GM23338 (cell line): ENCODE measurements around the gene CRYAB. TPM values are rescaled to one million over a fixed set of nuclear protein-coding genes. Genes with fewer than 3 reads are reported as not detected.
A peak's percentile ranks its signal among the peaks of the same experiment; 100 is the strongest.

Experiments used
- ATAC-seq: fragments of 200-7000 bp; cut with Tn5 transposase; 3 replicates; pipeline ENCODE4 v1.9.1; 2020
- DNase-seq: peaks from one replicate; pipeline ENCODE4 v3.0.0-alpha.2; 2015; ENCODE audit warnings: low spot score
- H2AFZ ChIP-seq: fragments of 200-600 bp; sonication (generic); 2 replicates; pipeline ENCODE4 v1.8.0; 2016; ENCODE audit warnings: antibody characterized with exemption, mild to moderate bottlenecking, moderate library complexity
- H3F3A ChIP-seq: fragments of 200-600 bp; sonication (generic); replicated peaks from 2 replicates; pipeline ENCODE4 v1.8.0; 2017; ENCODE audit warnings: antibody characterized with exemption, mixed run types, low read depth
- H3K27ac ChIP-seq: fragments of 200-600 bp; sonication (generic); 2 replicates; pipeline ENCODE4 v1.6.1; 2016; ENCODE audit warnings: low read depth
- H3K27me3 ChIP-seq: fragments of 200-600 bp; sonication (generic); 2 replicates; pipeline ENCODE4 v1.8.0; 2016; ENCODE audit warnings: mild to moderate bottlenecking, mixed run types, moderate library complexity; ENCODE audit not compliant: insufficient read depth
- H3K36me3 ChIP-seq: fragments of 200-600 bp; sonication (generic); 2 replicates; pipeline ENCODE4 v1.8.0; 2016; ENCODE audit warnings: mild to moderate bottlenecking; ENCODE audit not compliant: insufficient read depth
- H3K4me1 ChIP-seq: fragments of 200-600 bp; sonication (generic); 2 replicates; pipeline ENCODE4 v1.8.0; 2016; ENCODE audit warnings: mild to moderate bottlenecking, moderate library complexity; ENCODE audit not compliant: insufficient read depth
- H3K4me2 ChIP-seq: fragments of 200-600 bp; sonication (generic); 2 replicates; pipeline ENCODE4 v1.7.1; 2017; ENCODE audit warnings: mixed run types
- H3K4me3 ChIP-seq: fragments of 200-600 bp; sonication (generic); 2 replicates; pipeline ENCODE4 v1.6.1; 2016; ENCODE audit warnings: mixed run types
- H3K79me2 ChIP-seq: fragments of 200-600 bp; sonication (generic); replicated peaks from 2 replicates; pipeline ENCODE4 v1.8.0; 2017; ENCODE audit warnings: mild to moderate bottlenecking; ENCODE audit not compliant: insufficient read depth
- H3K9me2 ChIP-seq: fragments of 200-600 bp; sonication (generic); 2 replicates; pipeline ENCODE4 v1.8.0; 2017; ENCODE audit not compliant: insufficient read depth
- H4K20me1 ChIP-seq: fragments of 200-600 bp; sonication (generic); replicated peaks from 2 replicates; pipeline ENCODE4 v1.8.0; 2017; ENCODE audit warnings: mild to moderate bottlenecking; ENCODE audit not compliant: insufficient read depth
- H3K27ac Mint-ChIP-seq: 2 replicates; pipeline ENCODE4 v1.8.0; 2020; ENCODE audit warnings: inconsistent platforms, mild to moderate bottlenecking, moderate library complexity, mixed read lengths
- H3K27me3 Mint-ChIP-seq: 3 replicates; pipeline ENCODE4 v1.8.0; 2022; ENCODE audit warnings: low read depth, mild to moderate bottlenecking, moderate library complexity, mixed read lengths, inconsistent platforms; ENCODE audit not compliant: insufficient read depth, poor library complexity
- H3K36me3 Mint-ChIP-seq: 3 replicates; pipeline ENCODE4 v1.8.0; 2021; ENCODE audit warnings: low read depth, mild to moderate bottlenecking, inconsistent platforms, moderate library complexity, mixed read lengths
- H3K4me1 Mint-ChIP-seq: 3 replicates; pipeline ENCODE4 v1.8.0; 2020; ENCODE audit warnings: mild to moderate bottlenecking, inconsistent platforms, mixed read lengths
- H3K4me3 Mint-ChIP-seq: 3 replicates; pipeline ENCODE4 v1.8.0; 2021; ENCODE audit warnings: moderate library complexity, mild to moderate bottlenecking, inconsistent platforms, mixed read lengths
- H3K9me3 Mint-ChIP-seq: 3 replicates; pipeline ENCODE4 v1.8.0; 2020; ENCODE audit warnings: moderate library complexity, mild to moderate bottlenecking, inconsistent platforms, mixed read lengths
- CREB1 ChIP-seq: fragments of 250-450 bp; sonication (Bioruptor Pico); IDR thresholded peaks from 2 replicates; pipeline ENCODE4 v1.5.0; 2020; ENCODE audit warnings: low read depth, mild to moderate bottlenecking, moderate library complexity
- ETS1 ChIP-seq: IDR thresholded peaks from 2 replicates; pipeline ENCODE4 v1.6.1; 2016; ENCODE audit warnings: antibody characterized with exemption
- NANOG ChIP-seq: IDR thresholded peaks from 2 replicates; pipeline ENCODE4 v1.6.1; 2016; ENCODE audit warnings: antibody characterized with exemption, borderline replicate concordance
- STAT1 ChIP-seq: IDR thresholded peaks from one replicate; pipeline ENCODE4 v1.6.1; 2016; ENCODE audit warnings: antibody characterized with exemption; ENCODE audit not compliant: unreplicated experiment
- ZNF331 ChIP-seq: fragments of 250-450 bp; sonication (Bioruptor Pico); IDR thresholded peaks from 2 replicates; pipeline ENCODE4 v1.5.0; 2020; ENCODE audit warnings: low read depth, mild to moderate bottlenecking, moderate library complexity
- polyA plus RNA-seq: library from polyadenylated mRNA; unstranded; fragments of >200 nt; fragmentation: Nextera tagmentation; extraction: Ambion mirVana; gene quantifications from 2 replicates; pipeline ENCODE4 v1.2.1, GENCODE V29; 2016
- total RNA-seq: library from RNA; depleted of rRNA; stranded (reverse); fragments of >200 nt; shearing (Covaris generic); gene quantifications from 2 replicates; pipeline ENCODE4 v1.2.3, GENCODE V29; 2014
- TF ChIP-seq, protein P1 (sequence below): fragments of 250-450 bp; sonication (Bioruptor Pico); IDR thresholded peaks from 2 replicates; pipeline ENCODE4 v1.5.0; 2020; ENCODE audit warnings: mild to moderate bottlenecking, moderate library complexity
- TF ChIP-seq, protein P2 (sequence below): IDR thresholded peaks from one replicate; pipeline ENCODE4 v1.6.1; 2018; ENCODE audit warnings: antibody characterized with exemption; ENCODE audit not compliant: unreplicated experiment

The CRYAB gene
- total and polyA plus RNA-seq, 2 experiments from 2014 or later: 6.1 to 9.6 TPM

DNA sequence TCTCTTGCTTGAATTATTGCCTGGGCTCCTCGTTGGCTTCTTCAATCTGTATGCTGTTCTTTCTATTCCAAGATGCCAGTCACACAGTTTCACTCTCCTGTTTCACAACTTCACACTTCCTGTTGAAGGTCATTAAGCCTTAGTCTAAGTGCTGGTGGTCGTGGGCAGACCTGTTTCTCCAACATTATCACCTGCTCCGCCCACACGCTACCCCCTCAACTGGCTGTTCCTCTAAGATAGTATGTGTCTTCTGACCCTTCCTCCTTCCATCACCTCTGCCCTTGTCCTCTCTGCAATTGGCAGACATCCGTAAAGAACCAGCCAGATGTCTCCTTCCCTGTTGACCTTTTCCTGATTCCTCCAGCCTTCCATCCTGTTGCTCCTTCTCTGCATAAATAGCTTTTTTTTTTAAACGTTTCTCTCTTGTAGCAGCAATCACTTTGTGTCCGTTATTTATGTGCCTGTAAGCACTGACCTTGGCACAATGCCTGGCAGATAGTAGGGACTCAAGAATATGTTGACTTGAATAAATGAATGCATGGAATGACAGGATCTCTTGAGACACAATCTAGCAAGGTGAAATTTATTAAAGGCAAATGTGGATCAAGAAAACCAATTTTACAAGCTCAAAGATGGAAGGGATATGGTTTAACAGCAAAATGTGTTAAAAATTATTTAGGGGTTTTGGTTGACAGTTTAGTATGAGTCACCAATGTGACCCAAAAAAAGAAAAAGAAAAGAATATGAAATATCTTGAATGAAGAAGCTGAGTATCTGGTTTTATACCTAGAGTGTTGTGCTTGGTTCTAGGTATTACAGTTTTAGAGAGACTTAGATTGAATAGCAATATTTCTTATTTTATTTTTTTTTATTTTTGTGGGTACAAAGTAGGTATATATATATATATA lies 38.2 kb upstream of the CRYAB start (continued):
- no peak for TF ChIP-seq ZNF331 (CRISPR knock-in tag)
- TF ChIP-seq, protein P1, sequence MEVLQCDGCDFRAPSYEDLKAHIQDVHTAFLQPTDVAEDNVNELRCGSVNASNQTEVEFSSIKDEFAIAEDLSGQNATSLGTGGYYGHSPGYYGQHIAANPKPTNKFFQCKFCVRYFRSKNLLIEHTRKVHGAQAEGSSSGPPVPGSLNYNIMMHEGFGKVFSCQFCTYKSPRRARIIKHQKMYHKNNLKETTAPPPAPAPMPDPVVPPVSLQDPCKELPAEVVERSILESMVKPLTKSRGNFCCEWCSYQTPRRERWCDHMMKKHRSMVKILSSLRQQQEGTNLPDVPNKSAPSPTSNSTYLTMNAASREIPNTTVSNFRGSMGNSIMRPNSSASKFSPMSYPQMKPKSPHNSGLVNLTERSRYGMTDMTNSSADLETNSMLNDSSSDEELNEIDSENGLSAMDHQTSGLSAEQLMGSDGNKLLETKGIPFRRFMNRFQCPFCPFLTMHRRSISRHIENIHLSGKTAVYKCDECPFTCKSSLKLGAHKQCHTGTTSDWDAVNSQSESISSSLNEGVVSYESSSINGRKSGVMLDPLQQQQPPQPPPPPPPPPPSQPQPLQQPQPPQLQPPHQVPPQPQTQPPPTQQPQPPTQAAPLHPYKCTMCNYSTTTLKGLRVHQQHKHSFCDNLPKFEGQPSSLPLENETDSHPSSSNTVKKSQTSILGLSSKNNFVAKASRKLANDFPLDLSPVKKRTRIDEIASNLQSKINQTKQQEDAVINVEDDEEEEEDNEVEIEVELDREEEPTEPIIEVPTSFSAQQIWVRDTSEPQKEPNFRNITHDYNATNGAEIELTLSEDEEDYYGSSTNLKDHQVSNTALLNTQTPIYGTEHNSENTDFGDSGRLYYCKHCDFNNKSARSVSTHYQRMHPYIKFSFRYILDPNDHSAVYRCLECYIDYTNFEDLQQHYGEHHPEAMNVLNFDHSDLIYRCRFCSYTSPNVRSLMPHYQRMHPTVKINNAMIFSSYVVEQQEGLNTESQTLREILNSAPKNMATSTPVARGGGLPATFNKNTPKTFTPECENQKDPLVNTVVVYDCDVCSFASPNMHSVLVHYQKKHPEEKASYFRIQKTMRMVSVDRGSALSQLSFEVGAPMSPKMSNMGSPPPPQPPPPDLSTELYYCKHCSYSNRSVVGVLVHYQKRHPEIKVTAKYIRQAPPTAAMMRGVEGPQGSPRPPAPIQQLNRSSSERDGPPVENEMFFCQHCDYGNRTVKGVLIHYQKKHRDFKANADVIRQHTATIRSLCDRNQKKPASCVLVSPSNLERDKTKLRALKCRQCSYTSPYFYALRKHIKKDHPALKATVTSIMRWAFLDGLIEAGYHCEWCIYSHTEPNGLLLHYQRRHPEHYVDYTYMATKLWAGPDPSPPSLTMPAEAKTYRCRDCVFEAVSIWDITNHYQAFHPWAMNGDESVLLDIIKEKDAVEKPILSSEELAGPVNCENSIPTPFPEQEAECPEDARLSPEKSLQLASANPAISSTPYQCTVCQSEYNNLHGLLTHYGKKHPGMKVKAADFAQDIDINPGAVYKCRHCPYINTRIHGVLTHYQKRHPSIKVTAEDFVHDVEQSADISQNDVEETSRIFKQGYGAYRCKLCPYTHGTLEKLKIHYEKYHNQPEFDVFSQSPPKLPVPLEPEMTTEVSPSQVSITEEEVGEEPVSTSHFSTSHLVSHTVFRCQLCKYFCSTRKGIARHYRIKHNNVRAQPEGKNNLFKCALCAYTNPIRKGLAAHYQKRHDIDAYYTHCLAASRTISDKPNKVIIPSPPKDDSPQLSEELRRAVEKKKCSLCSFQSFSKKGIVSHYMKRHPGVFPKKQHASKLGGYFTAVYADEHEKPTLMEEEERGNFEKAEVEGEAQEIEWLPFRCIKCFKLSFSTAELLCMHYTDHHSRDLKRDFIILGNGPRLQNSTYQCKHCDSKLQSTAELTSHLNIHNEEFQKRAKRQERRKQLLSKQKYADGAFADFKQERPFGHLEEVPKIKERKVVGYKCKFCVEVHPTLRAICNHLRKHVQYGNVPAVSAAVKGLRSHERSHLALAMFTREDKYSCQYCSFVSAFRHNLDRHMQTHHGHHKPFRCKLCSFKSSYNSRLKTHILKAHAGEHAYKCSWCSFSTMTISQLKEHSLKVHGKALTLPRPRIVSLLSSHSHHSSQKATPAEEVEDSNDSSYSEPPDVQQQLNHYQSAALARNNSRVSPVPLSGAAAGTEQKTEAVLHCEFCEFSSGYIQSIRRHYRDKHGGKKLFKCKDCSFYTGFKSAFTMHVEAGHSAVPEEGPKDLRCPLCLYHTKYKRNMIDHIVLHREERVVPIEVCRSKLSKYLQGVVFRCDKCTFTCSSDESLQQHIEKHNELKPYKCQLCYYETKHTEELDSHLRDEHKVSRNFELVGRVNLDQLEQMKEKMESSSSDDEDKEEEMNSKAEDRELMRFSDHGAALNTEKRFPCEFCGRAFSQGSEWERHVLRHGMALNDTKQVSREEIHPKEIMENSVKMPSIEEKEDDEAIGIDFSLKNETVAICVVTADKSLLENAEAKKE (CRISPR knock-in tag): no peak
- no peak for TF ChIP-seq CREB1

DNA sequence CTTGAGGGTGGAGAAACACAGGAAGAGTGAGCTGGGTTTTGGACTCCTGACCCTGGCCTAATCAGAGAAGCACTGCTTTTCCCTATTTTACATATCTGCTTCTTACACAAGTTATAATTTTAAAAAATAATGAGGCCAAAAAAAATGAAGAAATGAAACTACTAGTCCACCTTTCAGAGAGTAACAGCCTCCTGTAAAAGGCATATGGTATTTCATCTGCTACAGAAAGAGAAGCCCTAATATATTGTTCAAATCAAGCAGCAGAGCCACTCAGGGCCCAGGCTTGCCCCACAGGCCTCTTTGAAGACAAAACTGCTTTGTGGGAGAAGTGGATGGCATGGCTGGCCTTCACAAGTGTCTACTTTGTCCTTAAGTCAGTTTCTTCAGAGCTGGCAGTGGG lies 35.6 kb upstream of the CRYAB start:
- H3K27ac Mint-ChIP-seq: 0 out of 2 replicates have a peak overlapping the region, but pooled peaks have one; percentile 79
- peaks cover 10% of the 10 kb centered on the region; the same call in 2 of the 3 replicates for H3K9me3 Mint-ChIP-seq
- peak overlapping the region; percentile 20; the same call in 1 of the 2 replicates for H3K27ac ChIP-seq

More for the DNA sequence above, 35.6 kb upstream of the CRYAB start:
- no peak overlapping the region for H3K4me2 ChIP-seq
- H3K27me3 Mint-ChIP-seq: peaks cover 3% of the 10 kb centered on the region
- H4K20me1 ChIP-seq: no peaks in the 10 kb centered on the region; the same call in 1 of the 2 replicates
- DNase-seq (no peak), ATAC-seq (no peak)
- H3K4me3 ChIP-seq: no peak overlapping the region
- H3K4me1 Mint-ChIP-seq: peaks cover 13% of the 10 kb centered on the region; the same call in 2 of the 3 replicates
- H3K36me3 Mint-ChIP-seq: peaks cover 10% of the 10 kb centered on the region; the same call in 2 of the 3 replicates
- no peaks in the 10 kb centered on the region for H3K79me2 ChIP-seq
- TF ChIP-seq NANOG: no peak
- TF ChIP-seq STAT1: no peak
- no peak for TF ChIP-seq ETS1
- TF ChIP-seq, protein P2, sequence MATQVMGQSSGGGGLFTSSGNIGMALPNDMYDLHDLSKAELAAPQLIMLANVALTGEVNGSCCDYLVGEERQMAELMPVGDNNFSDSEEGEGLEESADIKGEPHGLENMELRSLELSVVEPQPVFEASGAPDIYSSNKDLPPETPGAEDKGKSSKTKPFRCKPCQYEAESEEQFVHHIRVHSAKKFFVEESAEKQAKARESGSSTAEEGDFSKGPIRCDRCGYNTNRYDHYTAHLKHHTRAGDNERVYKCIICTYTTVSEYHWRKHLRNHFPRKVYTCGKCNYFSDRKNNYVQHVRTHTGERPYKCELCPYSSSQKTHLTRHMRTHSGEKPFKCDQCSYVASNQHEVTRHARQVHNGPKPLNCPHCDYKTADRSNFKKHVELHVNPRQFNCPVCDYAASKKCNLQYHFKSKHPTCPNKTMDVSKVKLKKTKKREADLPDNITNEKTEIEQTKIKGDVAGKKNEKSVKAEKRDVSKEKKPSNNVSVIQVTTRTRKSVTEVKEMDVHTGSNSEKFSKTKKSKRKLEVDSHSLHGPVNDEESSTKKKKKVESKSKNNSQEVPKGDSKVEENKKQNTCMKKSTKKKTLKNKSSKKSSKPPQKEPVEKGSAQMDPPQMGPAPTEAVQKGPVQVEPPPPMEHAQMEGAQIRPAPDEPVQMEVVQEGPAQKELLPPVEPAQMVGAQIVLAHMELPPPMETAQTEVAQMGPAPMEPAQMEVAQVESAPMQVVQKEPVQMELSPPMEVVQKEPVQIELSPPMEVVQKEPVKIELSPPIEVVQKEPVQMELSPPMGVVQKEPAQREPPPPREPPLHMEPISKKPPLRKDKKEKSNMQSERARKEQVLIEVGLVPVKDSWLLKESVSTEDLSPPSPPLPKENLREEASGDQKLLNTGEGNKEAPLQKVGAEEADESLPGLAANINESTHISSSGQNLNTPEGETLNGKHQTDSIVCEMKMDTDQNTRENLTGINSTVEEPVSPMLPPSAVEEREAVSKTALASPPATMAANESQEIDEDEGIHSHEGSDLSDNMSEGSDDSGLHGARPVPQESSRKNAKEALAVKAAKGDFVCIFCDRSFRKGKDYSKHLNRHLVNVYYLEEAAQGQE: no peak
- no peaks in the 10 kb centered on the region for H3K27me3 ChIP-seq
- no peaks in the 10 kb centered on the region for H3K9me2 ChIP-seq
- H3K4me3 Mint-ChIP-seq: no peak overlapping the region
- no peaks in the 10 kb centered on the region for H3K36me3 ChIP-seq
- no peak overlapping the region for H2AFZ ChIP-seq
- no peaks in the 10 kb centered on the region for H3F3A ChIP-seq
- no peaks in the 10 kb centered on the region for H3K4me1 ChIP-seq
